Stomach (tissue), 9 donors: ENCODE results near the gene PCBD1. TPM values are rescaled to one million over a fixed set of nuclear protein-coding genes. Genes with fewer than 3 reads are reported as not detected.

Experiments
- DNase-seq, 2 donors: peaks; one replicate each; pipeline versions ENCODE4 v3.0.0 to v3.0.0-alpha.2; 2013 to 2019
- H3K27ac ChIP-seq, 5 donors: fragments of 200-600 bp in 4 of 5; sonication (generic) in 4 of 5; one replicate each; pipeline ENCODE4 v1.5.1; 2013 to 2019; ENCODE audit warnings: mild to moderate bottlenecking in 1 of 5, moderate library complexity in 1 of 5
- H3K27me3 ChIP-seq, 3 donors: fragments of 200-600 bp; sonication (generic); one replicate each; pipeline ENCODE4 v1.5.1; 2017 to 2019; ENCODE audit warnings: mixed run types in 1 of 3
- H3K36me3 ChIP-seq, 4 donors: fragments of 200-600 bp; sonication (generic); 1 replicate in 3 of 4; 2 replicates in 1 of 4; pipeline ENCODE4 v1.5.1; 2016 to 2019
- H3K4me1 ChIP-seq, 4 donors: fragments of 200-600 bp; sonication (generic); one replicate each; pipeline ENCODE4 v1.5.1; 2016 to 2019
- H3K4me3 ChIP-seq, 4 donors: fragments of 200-600 bp; sonication (generic) in 3 of 4; one replicate each; pipeline ENCODE4 v1.5.1; 2016 to 2019; ENCODE audit warnings: mild to moderate bottlenecking in 1 of 4
- H3K9me3 ChIP-seq, 4 donors: fragments of 200-600 bp; sonication (generic); one replicate each; pipeline ENCODE4 v1.5.1; 2016 to 2019
- EP300 ChIP-seq: sonication (generic); formaldehyde crosslinking; IDR thresholded peaks from one replicate; pipeline ENCODE4 v1.6.1; 2017; ENCODE audit warnings: antibody characterized with exemption
- POLR2A ChIP-seq, 4 donors: fragments of 450-650 bp; IDR thresholded peaks; one replicate each; pipeline ENCODE4 v1.6.1; 2016; ENCODE audit warnings: antibody characterized with exemption in 4 of 4, control low read depth in 2 of 4, mild to moderate bottlenecking in 1 of 4, moderate library complexity in 1 of 4
- POLR2AphosphoS5 ChIP-seq, 3 donors: sonication (generic); formaldehyde crosslinking; IDR thresholded peaks; one replicate each; pipeline ENCODE4 v1.6.1; 2016; ENCODE audit warnings: antibody characterized with exemption in 3 of 3
- WGBS, 5 donors: extraction: QIAGEN DNeasy Blood & Tissue Kit in 3 of 5; methylation state at CpG; one replicate each; pipeline versions ENCODE4 v1.1.5 to v1.1.7; 2013 to 2018; 5-methylcytosine and 5-hydroxymethylcytosine counted together
- intact Hi-C: fragments of 100-400 bp; cut with DNase I; formaldehyde crosslinking; loops from one replicate; pipeline ENCODE4 v1.15.1; 2023; ENCODE audit warnings: low total_unique reads
- polyA plus RNA-seq, 3 donors: library from polyadenylated mRNA; stranded (reverse); fragments of 200-250 nt; gene quantifications; one replicate each; pipeline ENCODE4 v1.2.3, GENCODE V29; 2013
- total RNA-seq, 5 donors: library from RNA; depleted of rRNA; stranded (reverse); fragments of >200 nt; gene quantifications; one replicate each; pipeline versions ENCODE4 v1.1.0 to v1.2.3, GENCODE V29; 2014 to 2016
- TF ChIP-seq, protein P1 (sequence below), 7 experiments: fragments of 450-650 bp in 4 of 7; fragments of 200-600 bp in 3 of 7; sonication (generic) in 3 of 7; IDR thresholded peaks; one replicate each; pipeline ENCODE4 v1.5.1; 2016 to 2019; ENCODE audit warnings: antibody characterized with exemption in 7 of 7, control low read depth in 2 of 7, mild to moderate bottlenecking in 1 of 7
- donor health status: healthy with polysubstance abuse.
- donor health status: Bipolar disorder and iron deficiency.
- donor health status: healthy.

The PCBD1 gene
- total and polyA plus RNA-seq, 8 donors: 29.4 to 130 (median 66.1) TPM

- 62 to 71% (median 70%) methylated on average over 9 of the region's 9 CpGs for WGBS, 5 donors
- Histone ChIP-seq H3K4me3 (no peak overlapping the region), H3K27me3 (peaks cover 0 to 32% (median 0%) of the 10 kb centered on the region in 3 donors), H3K9me3 (no peaks in the 10 kb centered on the region), H3K4me1 (peaks cover 0 to 2% (median 0%) of the 10 kb centered on the region in 4 donors), H3K36me3 (no peaks in the 10 kb centered on the region), H3K27ac (no peak overlapping the region)
- peak in 1 of 2 donors; percentile 70 for DNase-seq
- intact Hi-C loops: loop anchor here (10.0 kb wide), 1 partner anchor 262 kb away; no protein-coding TSS in a partner anchor
- no peak for TF ChIP-seq EP300
- TF ChIP-seq POLR2AphosphoS5 (IDR thresholded peaks at IDR 0.05): no peak
- no peak for TF ChIP-seq POLR2A (IDR thresholded peaks at IDR 0.05)
- TF ChIP-seq, protein P1, sequence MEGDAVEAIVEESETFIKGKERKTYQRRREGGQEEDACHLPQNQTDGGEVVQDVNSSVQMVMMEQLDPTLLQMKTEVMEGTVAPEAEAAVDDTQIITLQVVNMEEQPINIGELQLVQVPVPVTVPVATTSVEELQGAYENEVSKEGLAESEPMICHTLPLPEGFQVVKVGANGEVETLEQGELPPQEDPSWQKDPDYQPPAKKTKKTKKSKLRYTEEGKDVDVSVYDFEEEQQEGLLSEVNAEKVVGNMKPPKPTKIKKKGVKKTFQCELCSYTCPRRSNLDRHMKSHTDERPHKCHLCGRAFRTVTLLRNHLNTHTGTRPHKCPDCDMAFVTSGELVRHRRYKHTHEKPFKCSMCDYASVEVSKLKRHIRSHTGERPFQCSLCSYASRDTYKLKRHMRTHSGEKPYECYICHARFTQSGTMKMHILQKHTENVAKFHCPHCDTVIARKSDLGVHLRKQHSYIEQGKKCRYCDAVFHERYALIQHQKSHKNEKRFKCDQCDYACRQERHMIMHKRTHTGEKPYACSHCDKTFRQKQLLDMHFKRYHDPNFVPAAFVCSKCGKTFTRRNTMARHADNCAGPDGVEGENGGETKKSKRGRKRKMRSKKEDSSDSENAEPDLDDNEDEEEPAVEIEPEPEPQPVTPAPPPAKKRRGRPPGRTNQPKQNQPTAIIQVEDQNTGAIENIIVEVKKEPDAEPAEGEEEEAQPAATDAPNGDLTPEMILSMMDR (IDR thresholded peaks at IDR 0.05): no peak
Observed at GRCh38 chr10:70932392-70933196, 44.2 kb upstream of the PCBD1 start.

GRCh38 chr10:70931168-70931815 lies 42.9 kb upstream of the PCBD1 start:
- TF ChIP-seq POLR2A (IDR thresholded peaks at IDR 0.05) (no peak), EP300 (no peak), POLR2AphosphoS5 (IDR thresholded peaks at IDR 0.05) (no peak)
- TF ChIP-seq, protein P1 (IDR thresholded peaks at IDR 0.05): no peak
- no peaks in the 10 kb centered on the region for H3K36me3 ChIP-seq
- 71 to 81% (median 78%) methylated on average over 15 of the region's 15 CpGs for WGBS, 5 donors
- no peak for DNase-seq
- intact Hi-C loops: loop anchor here (10.0 kb wide), 1 partner anchor 264 kb away; no protein-coding TSS in a partner anchor
- no peaks in the 10 kb centered on the region for H3K9me3 ChIP-seq
- peaks cover 0 to 14% (median 0%) of the 10 kb centered on the region in 4 donors for H3K4me1 ChIP-seq
- H3K27me3 ChIP-seq: peaks cover 0 to 32% (median 0%) of the 10 kb centered on the region in 3 donors
- no peak overlapping the region for H3K27ac ChIP-seq
- no peak overlapping the region for H3K4me3 ChIP-seq

- no peak overlapping the region for H3K4me3 ChIP-seq
- intact Hi-C loops: loop anchor here (10.0 kb wide), 1 partner anchor 264 kb away; no protein-coding TSS in a partner anchor
- H3K27ac ChIP-seq: no peak overlapping the region
- H3K4me1 ChIP-seq: peaks cover 0 to 20% (median 3%) of the 10 kb centered on the region in 4 donors
- DNase-seq: no peak
- 70 to 75% (median 72%) methylated on average over 17 of the region's 17 CpGs for WGBS, 5 donors
- no peak for TF ChIP-seq POLR2A (IDR thresholded peaks at IDR 0.05)
- TF ChIP-seq EP300: no peak
- TF ChIP-seq, protein P1 (IDR thresholded peaks at IDR 0.05): no peak
- no peak for TF ChIP-seq POLR2AphosphoS5 (IDR thresholded peaks at IDR 0.05)
- H3K27me3 ChIP-seq: peaks cover 0 to 32% (median 0%) of the 10 kb centered on the region in 3 donors
- H3K36me3 ChIP-seq: no peaks in the 10 kb centered on the region
- no peaks in the 10 kb centered on the region for H3K9me3 ChIP-seq
Observed at GRCh38 chr10:70930263-70931000, 42.1 kb upstream of the PCBD1 start.

DNA sequence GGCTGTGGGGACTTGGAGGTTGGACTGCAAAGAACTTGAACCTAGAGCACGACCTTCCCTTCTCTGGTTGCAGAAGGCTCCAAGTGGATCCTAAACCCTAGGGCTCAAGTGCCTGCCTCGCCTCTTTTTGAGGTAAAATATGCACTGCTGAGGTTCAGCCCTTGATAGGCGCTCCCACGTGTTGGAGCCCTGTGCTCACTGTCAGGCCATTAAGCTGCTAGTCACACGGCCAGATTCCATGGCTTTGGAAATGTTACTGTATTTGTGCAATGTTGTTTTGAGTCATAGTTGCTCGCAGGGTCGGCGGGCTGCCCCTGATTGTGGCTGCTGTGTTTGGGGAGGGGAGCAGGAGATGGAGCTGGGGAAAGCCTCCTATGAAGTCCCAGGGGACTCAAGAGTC lies 39.8 kb upstream of the PCBD1 start:
- intact Hi-C loops: no loop called here
- TF ChIP-seq, protein P1 (IDR thresholded peaks at IDR 0.05): no peak
- TF ChIP-seq EP300 (no peak), POLR2AphosphoS5 (IDR thresholded peaks at IDR 0.05) (no peak), POLR2A (IDR thresholded peaks at IDR 0.05) (no peak)
- Histone ChIP-seq H3K27ac (no peak overlapping the region), H3K36me3 (no peaks in the 10 kb centered on the region), H3K4me1 (peaks cover 0 to 21% (median 3%) of the 10 kb centered on the region in 4 donors), H3K9me3 (no peaks in the 10 kb centered on the region), H3K27me3 (peaks cover 0 to 12% (median 0%) of the 10 kb centered on the region in 3 donors), H3K4me3 (no peak overlapping the region)
- DNase-seq: no peak
- 66 to 79% (median 73%) methylated on average over 8 of the region's 8 CpGs for WGBS, 5 donors
